NT2/D1 (cell line): ENCODE data around the gene VRK3.

Source experiments
- SUZ12 ChIP-seq: IDR thresholded peaks from 2 replicates; pipeline ENCODE4 v1.6.1; 2011; ENCODE audit not compliant: insufficient read length, insufficient read depth; ENCODE audit errors: extremely low read depth
- YY1 ChIP-seq: IDR thresholded peaks from 2 replicates; pipeline ENCODE4 v1.6.1; 2011; ENCODE audit not compliant: insufficient read length, insufficient read depth

DNA sequence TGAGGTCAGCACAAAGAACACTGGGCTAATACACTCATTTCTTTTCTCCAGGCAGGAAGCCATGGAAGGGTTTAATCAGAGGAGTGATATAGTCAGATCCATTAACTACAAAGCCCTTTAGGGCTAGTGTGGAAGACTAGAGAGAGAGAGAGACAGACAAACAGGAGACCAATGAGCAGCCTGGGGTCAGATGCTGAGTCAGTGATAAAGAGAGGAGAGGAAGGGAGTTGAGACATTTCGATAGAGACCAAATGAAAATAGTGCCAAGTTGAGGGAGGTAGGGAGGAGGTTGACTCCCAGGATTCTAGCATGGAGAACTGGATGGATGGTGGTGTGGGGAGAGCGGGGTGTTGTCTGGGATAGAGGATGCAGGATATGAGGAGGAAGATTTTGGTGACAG lies 18.8 kb upstream of the VRK3 start:
- TF ChIP-seq YY1 (no peak), SUZ12 (no peak)
